ENCODE data around the gene STARD3NL.
"Not testable (repeated sequence)": the region's sequence is repeated elsewhere in the genome, so short reads cannot be mapped to it uniquely, and the experiment has no call there.

The STARD3NL gene, protein sequence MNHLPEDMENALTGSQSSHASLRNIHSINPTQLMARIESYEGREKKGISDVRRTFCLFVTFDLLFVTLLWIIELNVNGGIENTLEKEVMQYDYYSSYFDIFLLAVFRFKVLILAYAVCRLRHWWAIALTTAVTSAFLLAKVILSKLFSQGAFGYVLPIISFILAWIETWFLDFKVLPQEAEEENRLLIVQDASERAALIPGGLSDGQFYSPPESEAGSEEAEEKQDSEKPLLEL

GRCh38 chr7:38178004-38178694, at the start of gene STARD3NL:
STARD3NL (plus strand) TSS chr7:38178245; CDS start chr7:38207505, 29,260 bp downstream.
- peak; percentile 94 for DNase-seq

GRCh38 chr7:38129162-38129561, 48.9 kb upstream of the STARD3NL start:
- DNase-seq, result no peak

GRCh38 chr7:38129579-38129978, 48.5 kb upstream of the STARD3NL start:
- DNase-seq, result no peak

DNA sequence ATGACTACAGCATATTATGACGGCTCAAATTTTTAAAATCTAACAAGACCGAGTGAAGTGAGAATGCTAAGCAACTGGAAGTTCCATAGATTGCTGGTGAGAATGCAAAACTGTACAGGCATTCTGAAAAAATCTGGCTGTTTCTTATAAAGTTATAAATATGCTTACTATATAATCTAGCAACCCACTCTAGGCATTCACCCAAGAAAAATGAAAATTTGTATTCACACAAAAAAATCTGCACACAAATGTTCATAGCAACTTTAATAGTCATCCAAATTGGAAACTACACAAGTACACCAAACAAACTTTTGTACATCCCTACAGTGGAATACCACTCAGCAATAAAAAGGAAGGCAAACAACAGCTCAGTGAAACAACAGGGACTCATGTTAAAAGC, 39.9 kb upstream of the STARD3NL start:
- DNase-seq, result no peak

DNA sequence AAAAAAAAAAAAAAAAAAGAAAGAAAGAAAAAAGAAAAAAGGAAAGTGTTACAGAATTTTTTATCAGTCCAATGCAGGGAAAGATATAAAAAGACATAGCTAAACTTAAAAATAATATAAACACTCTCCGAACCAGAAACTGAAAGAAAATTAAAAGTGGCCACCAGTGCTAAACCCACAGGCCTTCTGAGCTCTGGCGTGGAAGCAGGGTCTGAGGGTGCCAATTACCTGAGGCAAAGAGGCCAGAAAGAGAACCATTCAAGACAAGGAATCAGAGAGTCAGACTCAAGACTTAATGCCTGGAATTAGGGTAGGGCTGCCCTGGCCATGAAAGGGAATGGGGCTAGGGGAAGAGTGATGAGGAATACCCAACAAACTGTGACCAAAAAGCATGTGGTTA, 36.9 kb upstream of the STARD3NL start:
- no peak for DNase-seq

GRCh38 chr7:38142736-38143135, 35.3 kb upstream of the STARD3NL start:
- no peak for DNase-seq

GRCh38 chr7:38147005-38147404, 31.0 kb upstream of the STARD3NL start:
- no peak for DNase-seq

- no peak for DNase-seq
Measured at GRCh38 chr7:38151556-38151955, 26.5 kb upstream of the STARD3NL start.

DNA sequence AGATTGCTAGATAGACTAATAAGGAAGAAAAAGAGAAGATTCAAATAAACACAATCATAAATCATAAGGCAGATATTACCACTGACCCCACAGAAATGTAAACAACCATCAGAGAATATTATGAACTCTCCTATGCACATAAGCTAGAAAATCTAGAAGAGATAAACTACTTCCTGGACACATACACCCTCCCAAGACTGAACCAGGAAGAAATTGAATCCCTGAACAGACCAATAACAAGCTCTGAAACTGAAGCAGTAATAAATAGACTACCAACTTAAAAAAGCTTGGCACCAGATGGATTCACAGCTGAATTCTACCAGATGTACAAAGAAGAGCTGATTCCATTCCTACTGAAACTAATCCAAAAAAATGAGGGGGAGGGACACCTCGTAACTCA, 24.5 kb upstream of the STARD3NL start:
- DNase-seq, result no peak

DNA sequence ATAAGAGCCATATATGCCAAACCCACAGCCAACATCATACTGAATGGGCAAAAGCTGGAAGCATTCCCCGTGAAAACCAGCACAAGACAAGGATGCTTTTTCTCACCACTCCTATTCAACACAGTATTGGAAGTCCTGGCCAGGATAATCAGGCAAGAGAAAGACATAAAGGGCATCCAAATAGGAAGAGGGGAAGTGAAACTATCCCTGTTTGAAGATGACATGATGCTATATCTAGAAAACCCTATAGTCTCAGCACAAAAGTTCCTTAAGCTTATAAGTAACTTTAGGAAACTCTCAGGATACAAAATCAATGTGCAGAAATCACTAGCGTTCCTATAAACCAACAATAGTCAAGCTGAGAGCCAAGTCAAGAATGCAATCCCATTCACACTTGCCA, 23.8 kb upstream of the STARD3NL start:
- DNase-seq, result no peak

- DNase-seq, result no peak
Measured at GRCh38 chr7:38160003-38160571, 18.0 kb upstream of the STARD3NL start.

DNA sequence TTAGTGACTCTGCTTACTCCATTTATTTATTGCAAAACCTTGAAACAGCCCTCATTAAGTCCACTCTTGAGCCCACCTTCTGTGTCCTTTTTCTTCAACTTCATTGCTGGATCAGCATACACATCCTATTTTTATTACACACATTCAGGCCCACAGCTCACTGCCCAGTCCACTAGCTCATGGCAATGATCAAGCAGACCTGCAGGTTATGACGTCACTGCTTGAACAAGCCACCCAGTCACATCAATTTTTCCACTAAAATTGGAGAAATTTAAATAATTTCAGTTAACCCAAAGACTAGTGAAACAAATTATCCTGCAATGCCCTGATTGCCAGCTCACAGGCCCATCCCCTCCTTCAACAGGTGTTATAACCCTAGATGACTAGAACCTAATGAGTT, 16.0 kb upstream of the STARD3NL start:
- no peak for DNase-seq

- DNase-seq, result no peak
Measured at GRCh38 chr7:38163671-38164070, 14.4 kb upstream of the STARD3NL start.

DNA sequence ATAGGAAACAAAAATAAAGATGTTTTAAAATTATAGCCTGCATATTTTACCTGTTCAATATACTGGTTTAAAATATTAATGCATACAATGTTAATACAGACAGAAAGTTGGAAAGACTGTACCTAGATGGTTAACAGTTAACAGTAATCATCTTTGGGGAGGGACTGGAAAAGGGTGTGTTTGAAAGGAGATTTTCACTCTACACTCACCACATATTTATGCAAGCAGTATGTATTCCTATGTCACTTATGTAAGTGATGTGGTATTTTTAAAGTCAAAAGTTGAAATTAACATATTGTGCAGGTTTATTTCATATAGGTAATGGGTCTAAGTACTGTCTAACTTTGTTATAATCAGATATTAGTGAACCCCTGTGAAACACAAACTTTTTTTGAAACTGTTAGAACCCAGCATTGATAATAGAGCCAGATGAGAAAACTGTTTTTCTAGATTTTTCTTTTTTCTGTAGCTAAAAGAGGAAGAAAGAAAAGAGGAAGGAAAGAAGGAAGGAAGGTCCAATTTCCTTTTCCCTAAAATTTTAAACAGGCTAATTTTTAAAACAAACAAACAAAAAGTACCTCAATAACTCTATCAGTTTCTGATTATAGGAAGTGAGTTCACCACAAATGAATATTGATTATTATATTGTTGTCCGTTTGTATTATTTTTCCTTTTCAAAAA, 9.0 kb upstream of the STARD3NL start:
- no peak for DNase-seq

- DNase-seq, result no peak
Measured at GRCh38 chr7:38169847-38170246, 8.2 kb upstream of the STARD3NL start.

DNA sequence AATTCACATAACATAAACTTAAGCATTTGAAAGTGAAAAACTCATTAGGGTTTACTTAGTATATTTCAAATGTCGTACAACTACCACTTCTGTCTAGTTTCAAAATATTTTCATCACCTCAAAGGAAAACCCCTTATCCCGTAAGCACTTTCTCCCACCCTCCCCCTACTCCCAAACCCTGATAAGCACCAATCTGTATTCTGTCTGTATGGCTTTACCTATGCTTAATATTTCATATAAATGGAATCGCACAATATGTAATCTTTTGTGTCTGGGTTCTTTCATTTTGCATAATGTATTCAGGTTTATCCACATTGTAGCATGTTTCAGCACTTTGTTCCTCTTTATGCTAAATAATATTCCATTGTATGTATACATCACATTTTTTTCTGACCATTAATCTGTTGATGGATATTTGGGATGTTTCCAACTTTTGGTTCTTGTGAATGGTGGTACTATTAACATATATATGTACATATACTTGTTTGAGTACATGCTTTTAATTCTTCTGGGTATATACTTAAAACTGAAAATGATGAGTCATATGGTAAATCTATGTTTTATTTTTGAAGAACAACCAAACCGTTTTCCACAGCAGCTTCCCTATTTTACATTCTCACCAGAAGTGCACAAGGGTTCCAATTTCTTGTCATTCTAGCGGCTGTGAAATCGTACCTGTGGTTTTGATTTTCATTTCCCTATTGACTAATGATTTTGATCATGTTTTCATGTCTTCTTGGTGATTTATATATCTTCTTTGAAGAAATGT, 6.2 kb upstream of the STARD3NL start:
- no peak for DNase-seq

DNA sequence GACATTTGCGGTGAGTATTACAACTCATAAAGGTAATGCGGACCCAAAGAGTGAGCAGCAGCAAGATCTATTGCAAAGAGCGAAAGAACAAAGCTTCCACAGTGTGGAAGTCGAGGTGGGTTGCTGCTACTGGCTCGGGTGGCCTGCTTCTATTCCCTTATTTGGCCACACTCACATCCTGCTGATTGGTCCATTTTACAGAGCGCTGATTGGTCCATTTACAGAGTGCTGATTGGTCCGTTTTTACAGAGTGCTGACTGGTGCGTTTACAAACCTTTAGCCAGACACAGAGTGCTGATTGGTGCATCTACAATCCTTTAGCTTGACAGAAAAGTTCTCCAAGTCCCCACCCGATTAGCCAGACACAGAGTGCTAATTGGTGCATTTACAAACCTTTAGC, 2.5 kb upstream of the STARD3NL start:
- not testable (repeated sequence) for DNase-seq

DNA sequence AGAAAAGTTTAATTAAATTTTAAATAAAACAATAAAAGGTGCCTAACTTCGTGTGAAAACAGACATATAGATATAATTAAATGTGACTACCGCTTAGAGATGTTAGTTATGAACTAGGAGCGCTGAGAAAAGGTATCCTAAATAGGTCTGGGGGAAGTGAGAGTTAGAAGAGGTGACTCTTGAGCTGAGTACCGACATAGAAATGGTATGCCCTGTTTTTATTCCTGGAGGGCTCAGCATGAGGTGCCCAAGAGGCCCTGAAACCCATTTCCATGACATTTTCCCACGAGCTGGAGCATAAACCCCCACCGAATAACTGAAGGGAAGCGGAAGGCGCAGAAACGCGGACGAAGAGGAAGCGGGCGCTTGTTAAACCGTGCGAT, 433 bp upstream of the STARD3NL start:
- no peak for DNase-seq

DNA sequence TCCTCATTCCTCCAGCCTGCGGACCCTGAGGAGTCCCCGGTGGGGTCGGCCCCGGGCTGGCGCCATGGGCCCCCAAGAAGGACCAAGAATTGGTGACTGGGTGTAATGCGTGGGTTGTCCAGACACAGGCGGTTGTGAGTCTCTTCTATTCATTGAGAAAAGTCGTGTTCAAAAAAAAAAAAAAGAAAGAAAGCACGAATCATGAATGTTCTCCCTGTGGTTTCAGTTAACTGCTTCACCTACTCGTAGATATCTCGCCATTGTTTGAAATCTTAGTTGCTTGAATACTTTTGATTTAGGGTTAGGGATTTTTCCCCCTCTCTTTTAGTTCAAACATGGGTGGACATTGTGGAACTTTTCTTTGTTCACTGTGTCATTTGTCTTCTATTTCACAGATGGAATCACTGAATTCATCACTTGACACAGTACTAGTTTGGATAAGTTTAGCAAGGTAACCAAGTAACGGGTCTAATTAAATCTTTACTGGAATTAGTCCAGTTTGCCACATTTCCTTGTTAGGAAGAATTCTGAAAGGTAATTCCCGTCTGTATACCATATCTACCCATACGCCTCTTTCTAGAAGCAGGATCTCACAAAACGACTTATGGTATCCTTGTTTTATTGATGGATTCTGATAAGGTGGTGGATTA, 775 bp downstream of the STARD3NL start:
- DNase-seq, result no peak

DNA sequence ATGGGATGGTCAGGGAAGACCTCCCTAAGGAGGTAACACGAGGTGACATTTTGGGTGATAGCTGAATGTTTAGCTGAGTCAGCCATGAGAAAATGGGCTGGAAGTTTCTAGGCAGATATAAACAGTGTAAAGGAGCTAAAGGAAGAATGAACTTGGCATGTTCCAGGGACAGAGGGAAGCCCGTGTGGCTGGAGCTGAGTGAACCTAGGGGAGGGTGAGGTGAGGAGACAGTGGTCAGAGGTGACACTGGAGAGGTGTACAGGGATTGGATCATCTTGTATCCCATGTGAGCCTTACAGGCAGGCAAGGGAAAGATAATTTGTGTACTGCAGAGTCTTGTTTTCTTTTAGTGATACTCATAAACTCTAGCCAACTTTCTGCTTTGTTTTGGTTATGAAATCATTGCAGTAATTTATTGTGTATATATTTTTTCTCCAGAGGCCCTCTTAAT, 1.8 kb downstream of the STARD3NL start:
- no peak for DNase-seq

GRCh38 chr7:38181111-38181510, 3.1 kb downstream of the STARD3NL start:
- no peak for DNase-seq

DNA sequence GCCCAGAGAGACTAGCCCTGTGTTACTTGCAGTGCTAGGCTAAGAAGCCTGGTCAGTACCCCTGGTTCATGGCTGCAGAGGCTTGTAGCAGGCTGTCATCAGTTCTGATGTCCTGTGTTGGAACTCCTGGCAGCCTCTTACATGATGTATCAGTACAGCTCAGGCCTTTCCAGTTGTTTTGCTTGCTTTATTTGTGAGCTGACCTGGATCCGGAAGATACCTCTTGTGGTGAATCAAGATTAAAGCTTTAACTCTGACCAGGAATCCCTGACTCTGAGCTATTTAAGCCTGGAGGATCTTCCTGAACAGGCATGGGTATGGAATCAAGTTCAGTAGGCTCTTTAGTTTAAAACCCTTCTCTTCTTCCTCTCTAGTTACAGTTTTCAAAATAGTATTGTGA, 4.4 kb downstream of the STARD3NL start:
- DNase-seq, result no peak

All from stimulated activated CD4-positive, alpha-beta T cell treated with anti-CD3 and anti-CD28 coated beads, Interleukin-15, amount 100 ng/mL, for 24 hours (primary cell).